HG03066 (cell line): ENCODE results near the gene SRD5A1.

ENCODE experiments used
- ATAC-seq: cut with Tn5 transposase; IDR thresholded peaks from one replicate; pipeline ENCODE4 v1.9.1; 2021; ENCODE audit warnings: low read depth; ENCODE audit not compliant: unreplicated experiment

Gene SRD5A1

GRCh38 chr5:6603643-6604042 is 29.6 kb upstream of the SRD5A1 start:
- no peak for ATAC-seq

DNA sequence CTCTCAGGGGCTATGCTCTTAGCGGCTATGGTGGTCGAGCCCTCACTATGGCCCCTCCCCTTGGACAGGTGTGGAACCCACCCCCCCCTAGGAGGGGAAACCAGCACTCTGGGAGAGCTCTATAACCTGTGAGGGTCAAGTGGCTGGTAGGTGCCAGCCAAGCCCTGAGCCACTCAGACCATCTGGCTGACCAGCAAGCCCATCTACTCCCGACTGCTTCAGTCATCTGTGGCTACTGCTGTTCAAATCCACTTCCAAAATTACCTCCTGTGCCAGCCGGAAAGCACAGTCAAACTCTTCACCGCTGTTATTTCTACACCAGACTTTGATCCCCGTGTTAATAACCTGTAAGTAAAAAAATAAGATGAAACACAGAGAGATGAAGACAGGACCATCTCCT is 28.9 kb upstream of the SRD5A1 start:
- no peak for ATAC-seq

GRCh38 chr5:6604946-6605345 is 28.3 kb upstream of the SRD5A1 start:
- ATAC-seq = no peak

DNA sequence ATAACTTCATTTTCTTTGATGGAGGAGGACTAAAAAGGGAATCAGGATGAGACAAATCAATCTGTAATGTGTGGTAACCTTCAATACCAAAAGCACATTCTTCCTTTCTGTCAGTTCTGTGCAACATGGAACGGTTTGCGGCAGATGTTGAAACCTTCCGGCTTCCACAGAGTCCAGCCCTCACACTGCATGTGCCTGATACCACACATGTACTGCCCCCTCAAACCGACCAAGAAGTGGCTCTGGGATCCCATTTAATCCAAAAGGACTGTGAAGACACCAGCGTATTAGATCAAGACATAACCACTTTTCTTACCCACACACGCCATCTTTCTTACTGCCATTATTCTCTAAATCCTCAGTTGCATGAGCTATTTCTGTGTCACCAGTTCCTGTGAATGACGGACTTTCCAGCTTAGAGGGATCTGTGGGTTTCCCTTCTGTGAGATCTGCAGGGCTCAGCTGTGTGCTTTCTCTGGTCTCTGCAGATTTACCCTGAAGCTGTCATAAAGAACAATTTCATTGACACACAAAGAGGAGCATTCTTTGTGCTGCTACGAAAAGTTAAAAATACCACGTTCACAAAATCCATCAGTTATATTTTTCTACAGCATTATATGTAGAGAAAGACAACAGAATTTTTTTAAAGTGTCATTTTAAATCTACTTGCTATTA is 26.2 kb upstream of the SRD5A1 start:
- no peak for ATAC-seq

GRCh38 chr5:6607559-6607936 is 25.7 kb upstream of the SRD5A1 start:
- ATAC-seq = no peak

GRCh38 chr5:6608016-6608415 is 25.2 kb upstream of the SRD5A1 start:
- ATAC-seq = no peak

DNA sequence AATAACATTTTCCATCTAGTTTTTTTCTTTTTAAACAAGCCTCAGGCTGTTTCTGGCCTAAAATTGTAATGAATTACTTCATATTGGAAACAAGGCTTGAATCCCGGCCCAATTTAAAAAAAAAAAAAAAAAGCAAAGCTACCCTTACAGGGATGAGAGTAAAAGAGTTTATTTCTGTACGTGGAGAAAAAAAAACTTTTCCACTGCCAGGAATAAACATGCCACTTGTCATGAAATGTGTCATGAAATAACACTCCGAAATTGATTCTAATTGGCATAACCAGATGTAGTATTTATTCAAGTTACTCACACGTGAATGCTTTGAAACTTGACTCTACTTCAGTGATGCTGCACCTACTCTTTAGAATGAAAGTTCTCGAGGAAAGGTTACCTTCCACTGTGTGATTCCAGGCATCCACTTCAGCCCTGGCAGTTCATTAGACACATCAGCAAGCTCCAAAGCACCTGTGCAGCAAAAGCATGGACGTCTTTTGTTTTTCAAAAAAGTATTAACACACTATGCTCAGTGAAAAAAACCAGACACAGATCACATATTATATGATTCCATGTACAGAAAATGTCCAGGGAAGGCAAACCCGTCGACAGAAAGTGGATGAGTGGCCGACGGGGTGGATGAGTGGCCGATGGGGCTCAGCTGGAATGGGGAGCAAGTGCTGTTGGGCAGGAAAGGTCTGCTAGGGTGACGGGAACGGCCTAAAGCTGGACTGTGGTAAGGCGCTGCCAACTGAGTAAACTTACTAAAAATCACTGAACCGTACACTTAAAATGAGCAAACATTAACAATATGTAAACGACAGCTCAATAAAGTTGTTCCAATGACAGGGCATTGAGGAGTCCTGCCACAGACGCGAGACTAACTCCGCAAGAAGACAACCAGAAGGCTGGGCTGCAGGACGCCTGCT is 21.6 kb upstream of the SRD5A1 start:
- ATAC-seq = no peak

DNA sequence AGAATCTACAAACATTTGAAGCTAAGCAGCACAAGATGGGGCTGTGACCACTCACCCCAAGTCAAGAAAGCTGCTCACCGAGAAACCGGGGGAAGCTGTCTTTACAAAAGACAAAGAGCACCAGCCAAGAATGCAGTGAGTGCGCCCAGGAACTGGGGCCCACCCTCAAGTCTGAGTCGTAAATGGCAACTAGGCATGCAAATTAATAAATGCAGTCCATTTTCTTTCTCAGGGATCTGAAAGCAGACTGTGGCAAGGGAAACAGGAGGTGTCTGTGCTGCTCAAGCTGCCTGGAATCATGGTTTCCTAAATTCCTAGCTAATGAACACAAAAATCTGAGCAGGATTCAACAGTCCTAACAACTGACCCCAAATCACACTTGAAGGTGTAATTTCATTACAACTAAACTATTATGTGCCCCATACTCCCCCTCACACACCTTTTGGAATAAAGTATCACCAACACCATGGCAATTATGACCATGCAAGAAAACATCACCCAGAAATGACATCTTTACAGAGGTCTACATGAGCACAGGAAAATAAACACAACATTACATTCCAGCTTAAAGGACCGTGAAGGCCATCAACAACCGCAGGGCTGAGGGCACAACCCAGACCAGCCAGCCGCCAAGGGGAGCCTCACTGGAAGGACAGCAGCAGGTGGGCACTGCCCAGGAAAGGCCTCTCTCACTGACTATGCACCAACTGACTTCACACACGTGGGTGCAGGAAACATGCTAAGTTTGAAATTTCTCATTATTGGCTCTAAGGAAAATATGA is 18.0 kb upstream of the SRD5A1 start:
- no peak for ATAC-seq

GRCh38 chr5:6616632-6617031 is 16.6 kb upstream of the SRD5A1 start:
- ATAC-seq = no peak

GRCh38 chr5:6623228-6623627 is 10.0 kb upstream of the SRD5A1 start:
- no peak for ATAC-seq

DNA sequence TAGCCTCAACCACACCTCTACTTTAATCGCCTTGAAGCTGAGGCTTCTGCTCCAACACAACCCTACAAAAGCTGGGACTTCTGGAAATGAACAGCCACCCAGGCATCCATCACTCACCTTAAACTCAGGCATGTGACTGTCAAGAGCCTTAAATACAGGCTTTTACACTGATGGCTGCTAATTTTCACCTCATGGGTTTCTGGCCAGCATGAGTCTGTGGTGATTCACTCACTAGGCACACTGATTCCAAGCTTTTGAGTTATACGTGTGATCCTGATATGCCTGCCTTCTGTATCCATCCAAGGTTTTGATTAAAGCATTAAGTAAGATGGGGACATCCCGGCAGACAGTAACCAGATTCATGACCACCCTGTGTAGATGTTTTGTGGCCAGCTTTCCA is 9.3 kb upstream of the SRD5A1 start:
- ATAC-seq = no peak

- ATAC-seq = no peak
Observed at GRCh38 chr5:6626508-6626907, 6.7 kb upstream of the SRD5A1 start.

- no peak for ATAC-seq
Observed at GRCh38 chr5:6631441-6631840, 1.8 kb upstream of the SRD5A1 start.

DNA sequence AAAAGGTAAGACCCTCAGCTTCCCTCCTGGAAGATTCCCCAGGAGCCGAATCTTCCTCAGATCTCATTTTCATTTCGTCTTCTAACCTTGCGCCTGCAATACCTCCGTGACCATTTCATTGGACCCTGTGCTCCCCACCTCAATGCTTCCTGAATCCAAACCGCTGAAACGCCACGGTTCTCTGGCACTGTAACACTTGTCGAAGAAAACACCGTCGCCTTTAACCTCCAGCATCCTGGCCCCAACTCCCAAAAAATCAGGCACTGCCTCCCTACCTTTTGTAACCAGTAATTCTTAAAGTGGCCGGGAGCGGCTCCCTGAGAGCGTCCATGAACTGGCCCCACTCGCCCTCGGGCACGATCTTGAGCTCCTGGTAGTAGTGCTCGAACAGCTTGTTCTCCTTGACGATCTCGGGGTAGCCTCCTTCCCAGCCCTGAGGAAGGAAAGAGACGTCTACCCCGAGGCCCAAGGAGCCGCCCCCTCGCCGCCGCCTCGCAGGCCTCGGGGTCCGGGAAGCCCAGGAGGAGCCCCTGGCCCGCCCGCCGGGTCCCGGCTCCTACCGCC is 834 bp upstream of the SRD5A1 start:
- peak; percentile 16 for ATAC-seq

DNA sequence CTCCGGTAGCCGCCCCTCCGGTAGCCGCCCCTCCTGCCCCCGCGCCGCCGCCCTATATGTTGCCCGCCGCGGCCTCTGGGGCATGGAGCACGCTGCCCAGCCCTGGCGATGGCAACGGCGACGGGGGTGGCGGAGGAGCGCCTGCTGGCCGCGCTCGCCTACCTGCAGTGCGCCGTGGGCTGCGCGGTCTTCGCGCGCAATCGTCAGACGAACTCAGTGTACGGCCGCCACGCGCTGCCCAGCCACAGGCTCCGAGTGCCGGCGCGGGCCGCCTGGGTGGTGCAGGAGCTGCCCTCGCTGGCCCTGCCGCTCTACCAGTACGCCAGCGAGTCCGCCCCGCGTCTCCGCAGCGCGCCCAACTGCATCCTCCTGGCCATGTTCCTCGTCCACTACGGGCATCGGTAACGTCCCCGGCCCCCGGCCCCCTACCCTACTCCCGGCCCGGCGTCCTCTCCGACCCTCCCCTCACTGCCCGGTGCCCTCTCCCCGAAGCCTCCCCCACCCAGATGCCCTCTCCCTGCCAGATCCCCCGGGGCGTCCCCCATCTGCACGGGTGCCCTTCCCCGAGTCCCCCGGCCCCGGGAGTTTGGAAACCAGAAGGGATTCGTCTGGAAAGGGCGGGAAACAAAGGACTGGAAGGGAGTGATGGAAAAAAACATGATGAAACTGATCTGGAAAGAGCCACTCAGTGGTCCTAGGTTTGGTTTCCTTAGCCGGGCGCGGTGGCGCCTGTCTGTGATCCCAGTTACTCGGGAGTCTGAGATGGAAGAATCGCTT is 417 bp downstream of the SRD5A1 start:
- ATAC-seq = peak; percentile 44

DNA sequence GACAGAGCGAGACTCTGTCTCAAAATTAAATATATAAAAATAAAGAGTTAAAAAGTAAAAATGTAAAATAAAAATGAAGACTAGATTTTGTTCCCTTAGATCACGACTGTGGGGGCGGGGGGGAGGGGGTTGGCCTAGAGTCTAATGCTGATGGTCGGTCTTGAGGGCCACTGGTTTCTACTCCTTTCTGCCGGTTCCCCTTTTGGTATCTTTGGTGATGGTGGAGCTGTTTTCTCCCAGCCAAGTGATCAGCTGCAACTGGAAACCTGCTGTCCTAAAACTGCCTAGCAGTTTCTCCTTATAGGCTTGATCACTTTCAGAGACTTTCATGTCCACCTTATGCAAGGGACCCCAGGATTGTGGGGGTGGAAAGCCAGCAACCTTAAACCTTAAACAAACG is 1.1 kb downstream of the SRD5A1 start:
- ATAC-seq = no peak

DNA sequence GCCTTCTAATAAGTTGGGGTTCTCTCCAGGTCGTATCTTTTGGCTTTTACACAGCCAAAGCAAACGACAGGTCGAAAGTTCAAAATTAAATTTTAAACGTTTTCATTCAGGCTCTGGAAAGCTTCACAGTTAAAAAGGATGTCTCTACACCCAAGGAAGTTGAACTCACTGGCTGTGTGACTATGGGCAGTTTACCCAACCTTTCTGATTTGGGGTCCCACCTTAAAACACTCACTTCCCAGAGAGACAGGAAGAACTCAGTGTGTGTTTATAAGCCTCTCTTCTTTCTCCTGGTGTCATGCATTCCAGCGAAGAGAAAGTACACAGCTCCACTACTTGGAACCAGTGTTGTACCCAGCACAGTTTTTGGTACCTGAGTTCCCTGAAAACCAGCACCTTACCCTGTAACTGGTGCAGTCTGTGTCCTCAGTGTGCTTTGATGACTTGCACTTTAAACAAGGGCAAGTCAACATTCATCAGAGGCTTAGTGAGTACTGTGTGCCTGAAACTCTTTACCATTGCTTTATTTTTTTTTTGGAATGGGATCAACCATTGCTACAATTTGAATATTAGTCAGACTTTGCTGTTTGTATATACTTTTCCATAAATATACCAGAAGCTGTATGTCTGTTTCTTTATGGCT is 1.7 kb downstream of the SRD5A1 start:
- no peak for ATAC-seq

GRCh38 chr5:6636293-6636692 is 3.1 kb downstream of the SRD5A1 start:
- no peak for ATAC-seq

GRCh38 chr5:6637022-6637421 is 3.8 kb downstream of the SRD5A1 start:
- no peak for ATAC-seq

GRCh38 chr5:6637590-6637989 is 4.3 kb downstream of the SRD5A1 start:
- no peak for ATAC-seq
